ENCODE data around the gene TRABD2B. TPM values are rescaled to one million over a fixed set of nuclear protein-coding genes. Genes with fewer than 3 reads are reported as not detected.

Gene TRABD2B
- total RNA-seq, 1 experiment from 2014 or later = 0.05 TPM

DNA sequence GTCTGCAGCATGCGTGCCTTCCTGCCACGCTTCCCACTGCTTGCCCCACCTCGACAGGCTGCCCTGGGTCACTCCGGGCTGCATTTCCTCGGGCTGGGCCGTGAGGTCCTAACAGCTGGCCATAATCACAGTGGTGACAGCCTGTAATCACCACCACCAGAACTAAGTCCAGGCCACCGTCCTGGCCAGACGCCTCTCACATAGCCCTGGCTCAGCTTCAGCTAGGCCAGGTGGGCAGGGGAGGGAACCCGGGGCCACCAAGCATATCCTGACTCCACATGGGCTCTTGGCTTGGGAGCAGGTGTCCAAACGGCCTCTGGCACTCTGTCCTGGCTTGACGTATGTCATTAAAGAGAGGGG, 229.5 kb downstream of the TRABD2B start:
- DNase-seq (ENCODE audit: low read depth, low spot score) (no peak), ATAC-seq (no peak; the same call in 1 of the 2 replicates)
- H2AFZ ChIP-seq (ENCODE audit: low read depth, low read length, poor library complexity, severe bottlenecking) = no peak overlapping the region
- TF ChIP-seq, protein P1, sequence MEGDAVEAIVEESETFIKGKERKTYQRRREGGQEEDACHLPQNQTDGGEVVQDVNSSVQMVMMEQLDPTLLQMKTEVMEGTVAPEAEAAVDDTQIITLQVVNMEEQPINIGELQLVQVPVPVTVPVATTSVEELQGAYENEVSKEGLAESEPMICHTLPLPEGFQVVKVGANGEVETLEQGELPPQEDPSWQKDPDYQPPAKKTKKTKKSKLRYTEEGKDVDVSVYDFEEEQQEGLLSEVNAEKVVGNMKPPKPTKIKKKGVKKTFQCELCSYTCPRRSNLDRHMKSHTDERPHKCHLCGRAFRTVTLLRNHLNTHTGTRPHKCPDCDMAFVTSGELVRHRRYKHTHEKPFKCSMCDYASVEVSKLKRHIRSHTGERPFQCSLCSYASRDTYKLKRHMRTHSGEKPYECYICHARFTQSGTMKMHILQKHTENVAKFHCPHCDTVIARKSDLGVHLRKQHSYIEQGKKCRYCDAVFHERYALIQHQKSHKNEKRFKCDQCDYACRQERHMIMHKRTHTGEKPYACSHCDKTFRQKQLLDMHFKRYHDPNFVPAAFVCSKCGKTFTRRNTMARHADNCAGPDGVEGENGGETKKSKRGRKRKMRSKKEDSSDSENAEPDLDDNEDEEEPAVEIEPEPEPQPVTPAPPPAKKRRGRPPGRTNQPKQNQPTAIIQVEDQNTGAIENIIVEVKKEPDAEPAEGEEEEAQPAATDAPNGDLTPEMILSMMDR (IDR thresholded peaks at IDR 0.05 in 2 of 3, conservative IDR thresholded peaks at IDR 0.05 in 1 of 3; ENCODE audit: borderline replicate concordance in 1 of 3, insufficient read depth in 1 of 3, low read depth in 2 of 3, low read length in 2 of 3) = no peak
- TF ChIP-seq, protein P2, sequence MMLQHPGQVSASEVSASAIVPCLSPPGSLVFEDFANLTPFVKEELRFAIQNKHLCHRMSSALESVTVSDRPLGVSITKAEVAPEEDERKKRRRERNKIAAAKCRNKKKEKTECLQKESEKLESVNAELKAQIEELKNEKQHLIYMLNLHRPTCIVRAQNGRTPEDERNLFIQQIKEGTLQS (IDR thresholded peaks at IDR 0.05) = no peak
- TF ChIP-seq TCF7L2 (IDR thresholded peaks at IDR 0.05; ENCODE audit: borderline replicate concordance, extremely low read depth, insufficient read depth, insufficient read length) (no peak), ELF1 (IDR thresholded peaks at IDR 0.05; ENCODE audit: borderline replicate concordance, low read depth) (no peak), RAD21 (IDR thresholded peaks at IDR 0.05; ENCODE audit: low read depth) (no peak), EZH2 (IDR thresholded peaks at IDR 0.05) (no peak), SIN3A (IDR thresholded peaks at IDR 0.05; ENCODE audit: low read depth) (no peak), YY1 (IDR thresholded peaks at IDR 0.05; ENCODE audit: extremely low read depth, insufficient replicate concordance, low read depth, low read length) (no peak), CEBPB (IDR thresholded peaks at IDR 0.05; ENCODE audit: low read depth) (no peak), FOSL1 (IDR thresholded peaks at IDR 0.05; ENCODE audit: low read depth) (no peak), EGR1 (IDR thresholded peaks at IDR 0.05; ENCODE audit: low read depth) (no peak), SP1 (IDR thresholded peaks at IDR 0.05; ENCODE audit: low read depth) (no peak), CBX3 (IDR thresholded peaks at IDR 0.05; ENCODE audit: low read depth) (no peak), EZH2phosphoT487 (IDR thresholded peaks at IDR 0.05; ENCODE audit: borderline replicate concordance) (no peak), POLR2A (IDR thresholded peaks at IDR 0.05; ENCODE audit: borderline replicate concordance, extremely low read depth, insufficient read depth, insufficient read length) (no peak)
- TF ChIP-seq, protein P3, sequence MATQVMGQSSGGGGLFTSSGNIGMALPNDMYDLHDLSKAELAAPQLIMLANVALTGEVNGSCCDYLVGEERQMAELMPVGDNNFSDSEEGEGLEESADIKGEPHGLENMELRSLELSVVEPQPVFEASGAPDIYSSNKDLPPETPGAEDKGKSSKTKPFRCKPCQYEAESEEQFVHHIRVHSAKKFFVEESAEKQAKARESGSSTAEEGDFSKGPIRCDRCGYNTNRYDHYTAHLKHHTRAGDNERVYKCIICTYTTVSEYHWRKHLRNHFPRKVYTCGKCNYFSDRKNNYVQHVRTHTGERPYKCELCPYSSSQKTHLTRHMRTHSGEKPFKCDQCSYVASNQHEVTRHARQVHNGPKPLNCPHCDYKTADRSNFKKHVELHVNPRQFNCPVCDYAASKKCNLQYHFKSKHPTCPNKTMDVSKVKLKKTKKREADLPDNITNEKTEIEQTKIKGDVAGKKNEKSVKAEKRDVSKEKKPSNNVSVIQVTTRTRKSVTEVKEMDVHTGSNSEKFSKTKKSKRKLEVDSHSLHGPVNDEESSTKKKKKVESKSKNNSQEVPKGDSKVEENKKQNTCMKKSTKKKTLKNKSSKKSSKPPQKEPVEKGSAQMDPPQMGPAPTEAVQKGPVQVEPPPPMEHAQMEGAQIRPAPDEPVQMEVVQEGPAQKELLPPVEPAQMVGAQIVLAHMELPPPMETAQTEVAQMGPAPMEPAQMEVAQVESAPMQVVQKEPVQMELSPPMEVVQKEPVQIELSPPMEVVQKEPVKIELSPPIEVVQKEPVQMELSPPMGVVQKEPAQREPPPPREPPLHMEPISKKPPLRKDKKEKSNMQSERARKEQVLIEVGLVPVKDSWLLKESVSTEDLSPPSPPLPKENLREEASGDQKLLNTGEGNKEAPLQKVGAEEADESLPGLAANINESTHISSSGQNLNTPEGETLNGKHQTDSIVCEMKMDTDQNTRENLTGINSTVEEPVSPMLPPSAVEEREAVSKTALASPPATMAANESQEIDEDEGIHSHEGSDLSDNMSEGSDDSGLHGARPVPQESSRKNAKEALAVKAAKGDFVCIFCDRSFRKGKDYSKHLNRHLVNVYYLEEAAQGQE (IDR thresholded peaks at IDR 0.05; ENCODE audit: low read depth) = no peak
- TF ChIP-seq, protein P4, sequence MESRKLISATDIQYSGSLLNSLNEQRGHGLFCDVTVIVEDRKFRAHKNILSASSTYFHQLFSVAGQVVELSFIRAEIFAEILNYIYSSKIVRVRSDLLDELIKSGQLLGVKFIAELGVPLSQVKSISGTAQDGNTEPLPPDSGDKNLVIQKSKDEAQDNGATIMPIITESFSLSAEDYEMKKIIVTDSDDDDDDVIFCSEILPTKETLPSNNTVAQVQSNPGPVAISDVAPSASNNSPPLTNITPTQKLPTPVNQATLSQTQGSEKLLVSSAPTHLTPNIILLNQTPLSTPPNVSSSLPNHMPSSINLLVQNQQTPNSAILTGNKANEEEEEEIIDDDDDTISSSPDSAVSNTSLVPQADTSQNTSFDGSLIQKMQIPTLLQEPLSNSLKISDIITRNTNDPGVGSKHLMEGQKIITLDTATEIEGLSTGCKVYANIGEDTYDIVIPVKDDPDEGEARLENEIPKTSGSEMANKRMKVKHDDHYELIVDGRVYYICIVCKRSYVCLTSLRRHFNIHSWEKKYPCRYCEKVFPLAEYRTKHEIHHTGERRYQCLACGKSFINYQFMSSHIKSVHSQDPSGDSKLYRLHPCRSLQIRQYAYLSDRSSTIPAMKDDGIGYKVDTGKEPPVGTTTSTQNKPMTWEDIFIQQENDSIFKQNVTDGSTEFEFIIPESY (IDR thresholded peaks at IDR 0.05; ENCODE audit: extremely low read depth, insufficient replicate concordance, low read length) = no peak
- H3K4me3 ChIP-seq (replicated peaks in 1 of 2; ENCODE audit: low read depth in 1 of 2, low read length in 2 of 2) = no peak overlapping the region
- no peak overlapping the region for H3K9ac ChIP-seq (ENCODE audit: low read length)
- intact Hi-C loops (cut with micrococcal nuclease) = no loop called here
- ChIA-PET POLR2A (no interaction called here), RAD21 (ENCODE audit: low non-redundant PET in 1 of 2, low total read pairs in 2 of 2, uncharacterized antibody in 2 of 2, unreplicated experiment in 2 of 2) (no interaction called here), CTCF (no interaction called here)
- no peaks in the 10 kb centered on the region for H4K20me1 ChIP-seq (ENCODE audit: insufficient read depth)
- H3K79me2 ChIP-seq (ENCODE audit: insufficient read depth, low read length) = no peaks in the 10 kb centered on the region
- no TSS peak for BruUV-seq (replicated peaks)
- no peaks in the 10 kb centered on the region for H3K36me3 ChIP-seq (ENCODE audit: control insufficient read depth in 1 of 2, insufficient read depth in 2 of 2, low read length in 2 of 2)
- H3K4me2 ChIP-seq (ENCODE audit: low read length) = no peak overlapping the region
- no peaks in the 10 kb centered on the region for H3K9me3 ChIP-seq (ENCODE audit: control insufficient read depth in 1 of 2, insufficient read depth in 1 of 2, low read depth in 1 of 2, low read length in 2 of 2)
- H3K27ac ChIP-seq (ENCODE audit: low read depth, low read length) = no peak overlapping the region
- H3K4me1 ChIP-seq (ENCODE audit: control insufficient read depth in 1 of 2, insufficient read depth in 2 of 2, low read length in 2 of 2) = no peaks in the 10 kb centered on the region
- H3K27me3 ChIP-seq (ENCODE audit: insufficient read depth, low read length) = 0 out of 2 replicates have a peak, but pooled peaks cover under 1% of the 10 kb centered on the region
- H3K9me2 ChIP-seq (ENCODE audit: insufficient read depth) = no peaks in the 10 kb centered on the region

Measured in HCT116 (cell line).